ENCODE data around the gene AGAP3.
A peak's percentile ranks its signal among the peaks of the same experiment; 100 is the strongest.

The AGAP3 gene

DNA sequence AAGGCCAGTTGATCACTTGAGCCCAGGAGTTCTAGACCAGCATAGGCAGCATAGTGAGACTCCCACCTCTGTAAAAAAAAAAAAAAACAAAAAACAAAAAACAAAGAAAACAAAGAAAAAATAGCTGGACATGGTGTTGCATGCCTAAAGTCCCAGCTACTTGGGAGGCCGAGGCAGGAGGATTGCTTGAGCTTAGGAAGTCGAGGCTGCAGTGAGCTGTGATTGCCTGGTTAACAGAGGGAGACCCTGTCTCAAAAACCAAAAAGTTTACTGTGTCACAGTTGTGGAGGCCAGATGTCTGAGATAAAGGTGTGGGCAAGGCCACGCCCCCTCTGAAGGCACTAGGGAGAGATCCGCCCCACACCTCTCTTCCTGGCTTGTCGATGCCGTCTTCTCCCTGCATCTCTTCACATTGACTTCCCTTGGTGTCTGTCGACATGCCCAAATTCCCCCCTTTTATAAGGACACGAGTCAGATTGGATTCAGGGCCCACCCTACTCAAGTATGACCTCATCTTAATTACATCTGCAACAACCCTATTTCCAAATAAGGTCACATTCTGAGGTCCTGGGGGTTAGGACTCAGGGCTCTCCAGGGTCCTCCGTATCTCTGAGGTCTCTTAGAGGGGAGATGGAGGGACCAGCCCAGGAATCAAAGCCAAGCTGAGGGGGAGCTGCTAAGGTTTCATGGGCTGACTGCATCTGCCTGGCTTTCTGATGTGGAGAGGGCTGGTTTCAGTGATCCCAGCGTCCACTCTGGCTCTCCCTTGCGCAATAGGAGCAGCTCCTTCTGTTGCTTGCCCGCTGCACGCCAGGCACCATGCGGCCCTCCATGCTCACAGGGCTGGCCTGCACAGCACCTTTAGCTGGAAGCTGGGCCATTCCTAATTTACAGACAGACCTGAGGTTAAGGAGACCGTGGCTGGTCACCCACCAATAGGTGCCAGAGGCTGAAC is 23.1 kb downstream of the AGAP3 start:
- DNase-seq (ENCODE audit: low read depth in 2 of 2), result no peak

DNA sequence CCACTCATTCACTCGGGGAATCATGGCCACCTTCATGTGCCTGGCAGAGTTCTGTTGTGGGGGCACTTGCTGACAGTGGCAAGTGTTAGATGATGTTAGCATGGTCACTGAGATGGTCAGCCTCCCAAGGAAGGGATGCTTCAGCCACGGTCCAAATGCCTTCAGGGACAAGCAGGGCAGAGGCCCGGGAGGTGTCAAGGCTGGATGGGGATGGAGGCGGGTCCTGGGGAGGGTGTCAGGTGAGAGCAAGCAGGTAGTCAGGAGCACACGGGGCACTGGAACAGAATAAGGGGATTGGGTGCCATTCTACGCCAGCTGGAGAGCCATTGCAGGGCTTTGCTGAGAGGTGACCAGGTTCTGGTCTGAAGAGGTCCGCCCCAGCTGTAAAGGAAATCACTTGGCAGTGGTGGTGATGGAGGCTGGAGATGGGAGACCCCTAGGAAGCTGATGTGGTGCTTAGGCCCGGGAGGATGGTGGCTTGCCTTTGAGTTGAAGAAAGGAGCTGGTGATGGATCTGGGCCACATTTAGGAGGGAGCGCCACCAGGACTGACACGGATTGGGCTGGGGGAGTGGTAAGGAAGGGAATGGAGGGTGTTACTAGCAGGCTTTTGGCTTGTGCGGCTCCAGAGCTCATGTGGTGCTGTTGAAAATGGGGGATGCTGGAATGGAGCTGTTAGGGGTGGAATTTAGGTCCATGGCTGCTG is 24.1 kb downstream of the AGAP3 start:
- no peak for DNase-seq (ENCODE audit: low read depth in 2 of 2)

DNA sequence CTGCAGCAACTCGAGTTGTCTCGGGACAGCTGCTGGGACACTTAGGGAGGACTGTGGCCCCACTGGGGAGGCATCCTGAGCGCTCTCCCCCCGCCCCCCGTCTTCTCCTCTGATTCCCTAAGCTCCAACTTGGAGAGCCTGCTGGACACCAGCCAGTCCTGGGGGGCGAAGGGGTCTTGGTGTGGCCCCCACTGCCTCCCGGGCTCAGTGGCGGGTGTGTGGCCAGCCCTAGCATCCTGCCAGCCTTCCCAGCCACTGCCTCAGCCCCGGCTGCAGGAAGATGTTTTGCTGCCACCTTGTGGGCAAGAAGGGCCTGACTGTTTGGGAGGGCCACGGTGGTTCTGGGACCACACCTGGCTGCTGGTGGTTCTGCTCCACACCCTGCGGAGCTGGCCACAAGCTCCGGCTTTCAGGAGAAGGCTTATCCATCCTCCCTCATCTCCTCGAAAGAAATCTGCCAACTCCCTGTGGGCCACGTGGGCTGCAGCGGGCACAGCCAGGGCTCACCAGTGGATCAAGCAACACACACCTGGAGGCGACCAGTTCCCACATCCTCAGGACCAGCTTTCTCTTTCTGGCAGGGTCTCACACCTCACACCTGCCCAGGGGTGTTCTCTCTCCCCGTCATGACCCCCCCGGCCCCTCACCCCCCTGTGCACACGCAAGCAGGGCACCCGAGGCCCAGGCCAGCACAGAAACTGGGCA is 24.8 kb downstream of the AGAP3 start:
- peak; percentile 61 to 66 for DNase-seq (ENCODE audit: low read depth in 2 of 2)

DNA sequence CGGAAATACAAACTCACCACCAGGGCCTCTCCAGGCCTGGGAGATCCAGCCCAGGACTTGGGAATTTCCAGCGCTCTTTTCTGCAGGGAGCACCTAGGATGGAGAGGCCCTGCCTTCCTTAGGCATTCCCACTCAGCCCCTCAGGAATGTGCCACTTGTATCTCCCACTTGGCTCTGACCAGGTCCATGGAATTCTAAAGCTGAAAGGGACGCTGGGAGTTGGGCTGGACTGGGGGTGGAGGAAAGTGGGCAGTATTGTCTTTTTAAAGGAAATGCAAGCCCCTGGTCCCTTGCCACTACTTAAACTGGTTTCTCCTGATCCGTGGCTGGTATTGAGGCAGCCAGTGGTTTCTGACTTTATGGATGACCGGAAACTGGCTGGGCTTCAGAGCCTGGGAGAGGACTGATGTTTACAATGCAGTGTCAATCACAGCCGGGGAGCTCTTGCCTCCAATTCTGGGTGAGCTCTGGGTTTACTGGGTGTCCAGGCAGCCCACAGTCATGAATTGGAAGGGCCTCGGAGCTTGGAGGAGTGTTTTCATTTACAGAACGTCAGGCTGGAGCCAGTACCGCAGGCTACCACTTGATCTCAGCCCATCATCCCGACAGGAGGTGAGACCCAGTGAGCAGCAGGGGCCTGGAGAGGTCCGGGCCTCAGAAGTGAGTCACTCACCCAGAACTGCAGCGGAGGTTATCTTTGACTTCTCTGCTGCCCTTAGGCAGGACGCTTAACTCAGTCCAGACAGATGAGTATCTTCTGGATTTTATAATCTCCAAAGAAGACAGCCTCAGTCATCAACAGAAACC is 27.3 kb downstream of the AGAP3 start:
- no peak for DNase-seq (ENCODE audit: low read depth in 2 of 2)

DNA sequence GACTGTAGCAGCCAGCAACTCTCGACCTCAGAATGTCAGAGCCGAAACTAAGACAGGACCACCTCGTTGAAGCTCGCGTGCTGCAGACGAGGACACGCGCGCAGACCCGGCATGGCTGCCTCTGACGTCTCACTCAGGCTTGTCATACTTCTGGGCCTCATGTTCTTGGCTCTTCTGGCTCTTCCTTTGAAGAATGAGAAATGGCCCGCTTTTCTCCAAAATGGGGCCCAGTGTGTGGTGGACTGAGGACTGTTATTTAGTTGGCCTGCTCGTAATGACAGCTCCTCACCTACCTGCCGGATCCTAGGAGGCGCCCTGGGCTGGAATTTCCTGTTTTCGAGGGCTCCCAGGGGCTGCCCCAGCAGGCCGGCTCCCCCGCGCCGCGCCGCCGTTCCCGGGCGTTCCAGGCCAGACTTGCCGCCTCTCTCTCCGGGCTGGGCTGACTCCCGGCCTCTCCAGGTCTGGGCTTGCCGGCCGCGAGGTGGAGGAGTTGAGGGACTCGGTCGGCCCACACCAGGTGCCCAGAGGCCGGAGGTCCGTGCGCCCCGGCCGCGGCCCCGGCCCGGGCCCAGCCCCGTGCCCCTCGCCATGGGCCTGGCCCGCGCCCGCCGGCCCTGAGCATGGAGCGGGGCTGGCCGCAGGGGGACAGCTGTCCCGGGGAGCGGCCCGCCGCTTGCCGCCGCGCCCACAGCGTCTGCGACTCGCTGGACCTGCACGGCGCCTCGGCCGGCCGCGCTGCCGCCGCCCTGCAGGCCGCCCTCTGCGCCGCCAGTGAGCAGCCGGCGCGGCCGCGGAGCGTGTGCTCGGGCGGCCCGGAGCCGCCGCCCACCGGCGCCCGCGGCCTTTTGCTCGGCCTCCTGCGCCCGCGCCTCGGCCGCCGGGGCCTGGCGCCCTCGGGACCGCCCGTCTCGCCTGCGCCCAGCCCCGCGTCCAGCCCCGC is 28.1 kb downstream of the AGAP3 start:
- DNase-seq (ENCODE audit: low read depth in 2 of 2), result no peak

DNA sequence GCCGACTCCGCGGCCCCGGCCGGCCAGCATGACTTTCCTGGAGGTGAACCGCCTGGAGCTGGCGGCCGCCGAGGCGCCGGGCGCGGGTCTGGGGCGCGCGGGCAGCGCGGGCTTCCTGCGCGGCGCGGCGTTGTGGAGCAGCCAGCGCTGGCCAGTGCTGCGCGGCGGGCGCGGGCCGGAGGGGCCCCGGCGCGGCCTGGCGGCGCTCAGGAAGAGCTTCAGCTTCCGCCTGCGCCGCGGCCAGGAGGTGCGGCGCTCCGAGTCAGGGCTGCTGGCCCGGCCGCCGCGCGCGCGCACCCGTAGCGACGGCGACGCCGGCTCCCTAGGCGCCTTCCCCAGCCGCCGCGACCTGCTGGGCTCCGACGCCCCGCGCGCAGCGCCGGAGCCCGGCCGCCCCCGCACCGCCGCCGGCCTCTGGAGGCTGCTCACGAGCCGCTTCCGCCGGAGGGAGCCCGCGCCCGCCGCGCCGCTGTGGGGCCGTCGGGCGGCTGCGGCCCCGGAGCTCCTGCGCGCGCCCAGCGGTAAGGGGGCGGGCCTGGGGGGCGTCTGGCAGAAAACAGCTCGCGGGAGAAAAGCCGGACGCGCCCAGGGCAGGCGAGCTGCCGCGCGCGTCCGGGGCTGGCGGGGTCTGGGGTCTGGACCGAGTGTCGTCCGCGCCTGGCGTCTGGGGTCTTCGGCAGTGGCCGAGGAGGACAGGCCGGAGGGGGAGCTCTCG is 29.0 kb downstream of the AGAP3 start:
- peak in 1 of 2 donors; percentile 15 for DNase-seq (ENCODE audit: low read depth in 2 of 2)

DNA sequence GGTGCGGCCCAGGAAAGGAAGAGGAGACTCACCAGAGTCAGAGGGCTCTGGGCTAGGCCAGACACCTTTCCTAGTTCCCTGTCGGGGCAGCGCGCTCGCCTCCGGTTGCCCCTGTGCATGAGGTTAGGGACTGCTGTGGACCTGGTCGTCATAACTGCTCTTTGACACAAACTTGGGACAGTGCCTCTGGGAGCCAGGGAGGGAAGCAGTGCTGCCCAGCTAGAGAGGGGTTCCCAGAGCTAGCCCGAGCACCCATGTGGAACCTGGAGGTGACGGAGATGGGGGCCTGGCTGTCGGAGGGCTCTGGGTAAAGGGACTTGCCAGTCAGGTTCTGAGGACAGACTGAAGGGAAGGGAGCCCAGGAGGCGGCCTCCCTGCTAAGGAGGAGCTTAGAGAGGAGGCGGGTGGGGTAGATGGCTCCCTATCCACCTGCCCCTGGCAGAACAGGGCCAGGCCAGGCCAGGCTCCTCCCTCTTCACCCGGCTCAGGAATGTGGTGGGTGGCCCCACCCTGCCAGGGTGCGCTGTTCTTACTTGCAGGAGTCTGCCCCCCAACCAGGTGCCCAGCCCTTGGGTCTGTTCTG is 29.7 kb downstream of the AGAP3 start:
- no peak for DNase-seq (ENCODE audit: low read depth in 2 of 2)

DNA sequence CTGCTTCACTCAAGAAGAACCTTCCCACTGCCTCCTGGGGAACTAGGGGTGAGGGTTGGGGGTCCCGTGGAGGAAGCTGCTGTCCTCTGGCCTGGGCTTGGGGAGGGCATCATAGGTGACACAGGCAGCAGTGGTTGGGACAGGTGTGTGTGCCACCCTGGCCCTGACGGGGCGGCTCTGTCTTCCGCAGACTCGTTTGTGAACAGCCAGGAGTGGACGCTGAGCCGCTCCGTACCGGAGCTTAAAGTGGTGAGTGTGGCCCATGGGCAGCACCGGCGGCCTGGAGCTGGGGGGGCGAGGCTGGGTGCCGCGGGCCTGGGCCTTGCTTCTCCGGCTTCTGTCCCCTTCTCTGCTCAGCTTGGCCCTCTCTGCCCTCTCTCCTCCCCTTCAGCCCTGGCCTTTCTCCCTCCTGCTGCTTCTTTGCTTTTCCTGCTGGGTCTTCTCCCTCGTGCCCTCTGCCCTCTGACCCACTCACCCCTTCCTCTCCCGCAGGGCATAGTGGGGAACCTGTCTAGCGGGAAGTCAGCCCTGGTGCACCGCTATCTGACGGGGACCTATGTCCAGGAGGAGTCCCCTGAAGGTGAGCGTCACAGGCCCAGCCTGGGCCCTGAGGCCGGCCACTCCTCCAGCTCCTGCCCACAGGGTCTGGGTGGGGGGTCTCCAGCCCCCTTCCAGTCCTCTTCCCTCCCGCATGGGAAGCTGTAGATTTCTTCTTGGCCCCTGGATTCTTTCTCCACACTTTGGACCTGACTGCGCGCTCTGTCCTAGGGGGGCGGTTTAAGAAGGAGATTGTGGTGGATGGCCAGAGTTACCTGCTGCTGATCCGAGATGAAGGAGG is 30.5 kb downstream of the AGAP3 start:
- DNase-seq (ENCODE audit: low read depth in 2 of 2), result no peak

DNA sequence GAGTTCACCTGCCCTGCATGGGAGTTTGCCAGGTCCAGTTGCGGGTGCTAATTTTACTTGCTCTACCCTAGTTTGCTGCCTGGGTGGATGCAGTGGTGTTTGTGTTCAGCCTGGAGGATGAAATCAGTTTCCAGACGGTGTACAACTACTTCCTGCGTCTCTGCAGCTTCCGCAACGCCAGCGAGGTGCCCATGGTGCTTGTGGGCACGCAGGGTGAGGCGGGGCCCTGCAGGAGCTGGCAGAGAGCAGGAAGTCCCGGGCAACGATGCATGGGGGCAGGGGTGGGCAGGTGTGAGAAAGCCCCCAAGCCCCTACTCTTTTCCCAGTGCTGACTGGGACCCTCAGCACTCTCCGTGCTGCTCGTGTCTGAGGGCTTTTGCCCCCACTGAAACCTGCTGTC is 31.3 kb downstream of the AGAP3 start:
- DNase-seq (ENCODE audit: low read depth in 2 of 2), result no peak

DNA sequence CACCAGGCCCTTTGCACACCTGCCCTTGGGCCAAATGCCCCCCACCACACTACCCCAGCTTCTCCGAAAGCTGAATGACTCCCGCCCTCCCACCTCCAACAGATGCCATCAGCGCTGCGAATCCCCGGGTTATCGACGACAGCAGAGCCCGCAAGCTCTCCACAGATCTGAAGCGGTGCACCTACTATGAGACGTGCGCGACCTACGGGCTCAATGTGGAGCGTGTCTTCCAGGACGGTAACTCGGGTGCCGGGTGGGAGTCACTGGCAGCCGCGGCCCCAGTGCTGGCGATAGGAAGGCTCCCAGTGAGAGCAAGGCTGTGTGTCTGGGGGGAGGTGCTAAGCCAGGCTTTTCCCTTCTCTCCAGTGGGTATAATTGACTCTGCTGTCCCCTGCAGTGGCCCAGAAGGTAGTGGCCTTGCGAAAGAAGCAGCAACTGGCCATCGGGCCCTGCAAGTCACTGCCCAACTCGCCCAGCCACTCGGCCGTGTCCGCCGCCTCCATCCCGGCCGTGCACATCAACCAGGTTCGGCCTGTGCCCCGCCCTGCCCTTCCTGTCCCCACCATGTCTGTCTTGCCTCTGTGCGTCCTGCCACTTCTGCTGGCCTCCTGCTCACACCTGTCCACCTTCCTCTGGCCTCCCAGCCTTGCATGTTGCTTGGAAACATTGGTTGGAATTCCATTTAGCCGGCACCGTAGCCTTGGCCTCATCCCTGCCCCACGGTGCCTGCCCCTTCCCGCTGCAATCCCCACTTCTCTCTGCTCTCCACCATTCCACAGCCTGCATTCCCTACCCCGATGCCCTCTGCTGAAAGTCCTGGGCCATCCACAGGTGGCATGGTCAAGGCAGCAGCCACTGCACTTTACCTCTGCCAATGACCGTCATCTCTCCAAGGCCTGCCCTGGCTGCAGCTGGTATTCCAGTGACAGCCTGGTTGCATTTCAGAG is 32.1 kb downstream of the AGAP3 start:
- no peak for DNase-seq (ENCODE audit: low read depth in 2 of 2)

DNA sequence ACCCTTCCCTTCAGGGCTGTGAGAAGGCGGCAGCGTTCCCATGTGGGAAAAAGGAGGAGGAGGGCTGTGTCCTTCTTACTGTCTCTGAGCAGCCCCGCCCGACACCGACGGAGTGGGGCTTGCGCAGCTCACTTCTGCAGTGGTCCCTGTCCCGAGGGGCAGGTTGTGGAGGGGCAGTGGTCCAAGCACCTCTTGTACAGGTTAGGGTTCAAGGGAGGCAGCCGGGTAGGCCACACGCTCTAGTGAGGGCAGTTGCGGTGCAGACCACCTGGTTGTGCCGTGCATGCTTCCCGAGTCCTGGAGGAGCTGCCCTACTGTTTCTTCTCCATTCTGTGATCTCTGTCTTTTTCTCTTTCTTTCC is 32.8 kb downstream of the AGAP3 start:
- DNase-seq (ENCODE audit: low read depth in 2 of 2), result no peak

DNA sequence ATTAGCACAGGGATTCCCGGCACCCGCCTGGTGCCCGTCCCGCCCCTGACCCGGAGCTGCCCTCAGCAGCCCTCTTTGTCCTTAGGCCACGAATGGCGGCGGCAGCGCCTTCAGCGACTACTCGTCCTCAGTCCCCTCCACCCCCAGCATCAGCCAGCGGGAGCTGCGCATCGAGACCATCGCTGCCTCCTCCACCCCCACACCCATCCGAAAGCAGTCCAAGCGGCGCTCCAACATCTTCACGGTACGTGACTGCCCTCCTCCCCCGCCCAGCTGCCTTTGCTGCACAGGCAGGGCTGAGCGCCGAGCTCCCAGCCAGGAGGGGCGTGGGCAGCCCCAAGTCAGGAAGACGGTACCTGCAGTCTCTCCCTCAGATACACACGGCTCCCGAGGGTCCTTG is 33.6 kb downstream of the AGAP3 start:
- DNase-seq (ENCODE audit: low read depth in 2 of 2), result no peak

DNA sequence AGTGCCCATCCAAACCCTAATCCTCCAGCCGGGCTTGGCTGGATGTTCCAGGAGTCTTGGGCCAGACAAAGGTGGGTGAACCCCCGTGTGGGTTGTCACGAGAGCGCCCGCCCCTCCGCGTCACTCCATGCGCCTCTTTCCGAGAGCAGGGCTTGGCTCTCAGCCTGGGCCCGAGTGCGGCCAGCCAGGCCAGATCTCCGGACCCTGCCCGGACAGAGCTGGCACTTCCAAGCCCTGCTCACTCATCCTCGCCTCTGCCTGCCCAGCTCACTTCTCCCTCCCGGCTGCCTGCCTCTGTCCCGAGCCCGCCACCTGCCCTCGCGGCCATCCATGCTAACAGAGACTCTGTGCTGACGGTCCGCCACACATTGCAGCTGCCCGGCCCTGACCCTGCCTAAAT is 34.6 kb downstream of the AGAP3 start:
- no peak for DNase-seq (ENCODE audit: low read depth in 2 of 2)

DNA sequence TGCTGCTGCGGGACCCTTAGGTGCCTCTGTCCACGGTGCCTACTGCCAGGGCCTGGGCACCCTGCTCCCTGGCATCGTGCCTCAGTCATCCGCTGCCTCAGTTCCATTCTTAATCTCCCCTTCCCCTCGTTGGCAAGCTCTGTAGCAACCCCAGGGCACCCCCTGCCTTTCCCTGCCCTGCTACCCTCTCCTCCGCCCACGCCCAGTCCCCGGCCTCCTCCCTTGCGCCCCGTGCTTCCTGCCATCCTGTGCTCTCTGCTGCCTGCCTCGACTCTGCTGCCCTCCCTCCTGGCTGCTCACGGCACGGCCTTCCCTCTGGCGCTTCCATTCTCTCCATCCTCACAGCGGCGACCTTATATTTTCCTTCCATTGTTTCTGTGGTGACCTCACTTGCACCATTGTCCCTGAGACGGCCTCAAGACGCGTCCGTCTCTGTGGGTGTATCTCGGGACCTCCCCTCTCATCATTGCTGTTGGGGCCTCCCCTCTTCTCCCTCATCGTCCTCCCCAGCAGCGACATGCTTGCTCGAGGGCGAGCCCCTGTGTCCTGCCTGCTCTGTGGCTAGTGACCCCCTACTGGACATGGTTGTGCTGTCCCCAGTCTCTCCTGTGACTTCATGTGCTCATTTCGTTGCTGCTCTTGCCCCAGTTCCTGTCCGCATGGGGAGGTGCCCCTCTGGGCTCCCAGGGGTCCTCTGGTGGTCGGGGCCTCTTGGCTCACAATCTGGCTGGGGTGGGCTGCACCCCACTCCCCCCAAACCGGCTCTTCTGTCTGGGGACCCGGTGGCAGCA is 35.3 kb downstream of the AGAP3 start:
- DNase-seq (ENCODE audit: low read depth in 2 of 2), result no peak

DNA sequence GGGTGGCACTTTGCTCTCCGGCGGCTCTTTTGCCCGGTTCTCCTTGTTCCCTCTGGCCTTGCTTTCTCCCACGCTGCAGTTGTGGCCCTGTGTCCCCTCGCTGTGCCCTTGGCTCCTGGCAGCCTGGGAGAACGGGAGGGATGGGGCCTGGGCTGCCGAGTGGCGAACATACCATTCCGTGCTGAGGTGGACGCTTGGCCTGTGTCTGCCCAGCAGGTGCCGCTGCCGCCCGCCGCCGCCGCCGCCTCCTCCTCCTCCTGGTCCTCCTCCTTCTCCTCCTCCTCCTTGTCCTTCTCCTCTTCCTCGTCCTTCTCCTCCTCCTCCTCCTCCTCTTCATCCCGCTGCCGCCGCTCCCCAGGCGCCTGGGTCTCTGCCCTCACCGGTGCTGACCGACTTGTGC is 36.0 kb downstream of the AGAP3 start:
- DNase-seq (ENCODE audit: low read depth in 2 of 2), result no peak

DNA sequence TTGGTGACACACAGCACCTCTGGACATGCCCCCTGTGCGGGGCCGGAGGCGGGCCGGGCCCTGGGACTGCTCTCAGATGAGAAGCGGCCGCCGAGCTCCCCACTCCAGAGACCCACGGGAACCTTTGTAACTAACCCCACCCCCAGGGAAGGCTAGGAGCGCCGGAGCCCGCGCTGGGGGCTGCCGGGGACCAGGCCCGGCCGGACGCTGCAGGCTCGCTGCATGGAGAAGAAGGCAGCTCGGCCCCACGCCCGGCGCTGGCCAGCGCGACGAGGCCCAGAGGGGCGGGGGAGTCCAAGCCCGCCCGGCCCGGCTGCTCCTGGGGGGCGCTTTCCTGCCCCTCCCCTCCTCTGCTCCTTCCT is 36.5 kb downstream of the AGAP3 start:
- no peak for DNase-seq (ENCODE audit: low read depth in 2 of 2)

Measured in activated CD4-positive, alpha-beta T cell treated with anti-CD3 and anti-CD28 coated beads for 24 hours (primary cell).